C4-2B (cell line): ENCODE measurements around the gene ARHGAP15.
"Not testable (repeated sequence)": the region's sequence is repeated elsewhere in the genome, so short reads cannot be mapped to it uniquely, and the experiment has no call there.

Experiments
- H3K27ac ChIP-seq: fragments of 450-650 bp; 2 replicates; pipeline ENCODE4 v1.5.1; 2017
- CTCF ChIP-seq: fragments of 450-650 bp; conservative IDR thresholded peaks from 2 replicates; pipeline ENCODE4 v1.5.1; 2017; ENCODE audit warnings: mild to moderate bottlenecking
- ZFX ChIP-seq: fragments of 450-650 bp; IDR thresholded peaks from 2 replicates; pipeline ENCODE4 v1.6.1; 2017

The ARHGAP15 gene

GRCh38 chr2:143128681-143129580 is at the start of gene ARHGAP15:
Gene ARHGAP15 (plus strand): TSS chr2:143129419.
- no peak within 1 kb of the TSS for H3K27ac ChIP-seq
- TF ChIP-seq ZFX = no peak
- no peak for TF ChIP-seq CTCF

- no peak overlapping the region for H3K27ac ChIP-seq
- TF ChIP-seq CTCF (no peak), ZFX (no peak)
Observed at GRCh38 chr2:143081616-143082015, 47.6 kb upstream of the ARHGAP15 start.

- no peak overlapping the region for H3K27ac ChIP-seq
- no peak for TF ChIP-seq CTCF
- TF ChIP-seq ZFX = no peak
Observed at GRCh38 chr2:143083636-143084035, 45.6 kb upstream of the ARHGAP15 start.

- no peak for TF ChIP-seq ZFX
- TF ChIP-seq CTCF = no peak
- no peak overlapping the region for H3K27ac ChIP-seq
Observed at GRCh38 chr2:143084462-143084861, 44.8 kb upstream of the ARHGAP15 start.

GRCh38 chr2:143085125-143085784 is 44.0 kb upstream of the ARHGAP15 start:
- no peak overlapping the region for H3K27ac ChIP-seq
- TF ChIP-seq CTCF = no peak
- no peak for TF ChIP-seq ZFX

- no peak overlapping the region for H3K27ac ChIP-seq
- TF ChIP-seq ZFX (no peak), CTCF (no peak)
Observed at GRCh38 chr2:143087033-143087432, 42.2 kb upstream of the ARHGAP15 start.

GRCh38 chr2:143088388-143088787 is 40.8 kb upstream of the ARHGAP15 start:
- H3K27ac ChIP-seq = no peak overlapping the region
- no peak for TF ChIP-seq CTCF
- no peak for TF ChIP-seq ZFX

- not testable (repeated sequence) for H3K27ac ChIP-seq
Observed at GRCh38 chr2:143089520-143089919, 39.7 kb upstream of the ARHGAP15 start.
